Calu3 (cell line): ENCODE data around the gene SLC4A4. TPM values are rescaled to one million over a fixed set of nuclear protein-coding genes. Genes with fewer than 3 reads are reported as not detected.

Experiments
- BruUV-seq: library from RNA; stranded (reverse); fragments of 400-500 nt; replicated peaks from 2 replicates; lab custom pipeline; 2021; lab: Mats Ljungman, UMichigan
- CTCF ChIA-PET: fragments of 300-600 bp; sonication (Branson Sonifier 250); formaldehyde crosslinking; loops from one replicate; lab custom pipeline; 2022; ENCODE audit warnings: antibody characterized with exemption; lab: Charles Lee
- DNase-seq: peaks from one replicate; pipeline ENCODE4 v3.0.0; 2022
- H3K27ac Mint-ChIP-seq: one replicate; pipeline ENCODE4 v1.8.0; 2022; ENCODE audit warnings: mixed read lengths; ENCODE audit not compliant: unreplicated experiment
- H3K27me3 Mint-ChIP-seq: one replicate; pipeline ENCODE4 v1.8.0; 2022; ENCODE audit warnings: mixed read lengths; ENCODE audit not compliant: unreplicated experiment
- H3K36me3 Mint-ChIP-seq: one replicate; pipeline ENCODE4 v1.8.0; 2022; ENCODE audit warnings: mild to moderate bottlenecking, moderate library complexity, mixed read lengths; ENCODE audit not compliant: insufficient read depth, unreplicated experiment
- H3K4me1 Mint-ChIP-seq: one replicate; pipeline ENCODE4 v1.8.0; 2022; ENCODE audit warnings: mild to moderate bottlenecking, low read depth, mixed read lengths; ENCODE audit not compliant: unreplicated experiment
- H3K4me3 Mint-ChIP-seq: one replicate; pipeline ENCODE4 v1.8.0; 2022; ENCODE audit warnings: mild to moderate bottlenecking, low read depth, moderate library complexity, mixed read lengths; ENCODE audit not compliant: unreplicated experiment
- H3K9me3 Mint-ChIP-seq: one replicate; pipeline ENCODE4 v1.8.0; 2022; ENCODE audit warnings: low read depth, mixed read lengths; ENCODE audit not compliant: unreplicated experiment
- intact Hi-C: fragments of 100-400 bp; cut with micrococcal nuclease; formaldehyde crosslinking; loops from one replicate; pipeline ENCODE4 v1.10.0; 2022; ENCODE audit not compliant: unreplicated experiment
- total RNA-seq: library from RNA; stranded (reverse); gene quantifications from 2 replicates; pipeline ENCODE4 v1.2.3, GENCODE V29; 2022
- TF ChIP-seq, protein P1 (sequence below): fragments of 200-600 bp; IDR thresholded peaks from one replicate; pipeline ENCODE4 v1.8.0; 2022; ENCODE audit warnings: antibody characterized with exemption; ENCODE audit not compliant: unreplicated experiment

Gene SLC4A4
- total RNA-seq, 1 experiment from 2014 or later: 14.6 TPM

GRCh38 chr4:71550220-71551165 lies 211.7 kb downstream of the SLC4A4 start:
- no TSS peak for BruUV-seq
- no peaks in the 10 kb centered on the region for H3K36me3 Mint-ChIP-seq
- H3K9me3 Mint-ChIP-seq: no peaks in the 10 kb centered on the region
- H3K27ac Mint-ChIP-seq: peak overlapping the region; percentile 83
- intact Hi-C loops: loop anchor here (1.0 to 10.0 kb wide), 5 partner anchors 52 to 496 kb away; no protein-coding TSS in a partner anchor
- H3K27me3 Mint-ChIP-seq: no peaks in the 10 kb centered on the region
- CTCF ChIA-PET: interaction anchor here (0.5 to 1.7 kb wide), 7 partner anchors 9 to 1640 kb away, joined by 3 to 6 read pairs (median 4); no protein-coding TSS in a partner anchor
- TF ChIP-seq, protein P1, sequence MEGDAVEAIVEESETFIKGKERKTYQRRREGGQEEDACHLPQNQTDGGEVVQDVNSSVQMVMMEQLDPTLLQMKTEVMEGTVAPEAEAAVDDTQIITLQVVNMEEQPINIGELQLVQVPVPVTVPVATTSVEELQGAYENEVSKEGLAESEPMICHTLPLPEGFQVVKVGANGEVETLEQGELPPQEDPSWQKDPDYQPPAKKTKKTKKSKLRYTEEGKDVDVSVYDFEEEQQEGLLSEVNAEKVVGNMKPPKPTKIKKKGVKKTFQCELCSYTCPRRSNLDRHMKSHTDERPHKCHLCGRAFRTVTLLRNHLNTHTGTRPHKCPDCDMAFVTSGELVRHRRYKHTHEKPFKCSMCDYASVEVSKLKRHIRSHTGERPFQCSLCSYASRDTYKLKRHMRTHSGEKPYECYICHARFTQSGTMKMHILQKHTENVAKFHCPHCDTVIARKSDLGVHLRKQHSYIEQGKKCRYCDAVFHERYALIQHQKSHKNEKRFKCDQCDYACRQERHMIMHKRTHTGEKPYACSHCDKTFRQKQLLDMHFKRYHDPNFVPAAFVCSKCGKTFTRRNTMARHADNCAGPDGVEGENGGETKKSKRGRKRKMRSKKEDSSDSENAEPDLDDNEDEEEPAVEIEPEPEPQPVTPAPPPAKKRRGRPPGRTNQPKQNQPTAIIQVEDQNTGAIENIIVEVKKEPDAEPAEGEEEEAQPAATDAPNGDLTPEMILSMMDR: no peak
- DNase-seq: peak; percentile 18
- H3K4me3 Mint-ChIP-seq: peak overlapping the region; percentile 26
- peaks cover 22% of the 10 kb centered on the region for H3K4me1 Mint-ChIP-seq

- Mint-ChIP-seq H3K36me3 (no peaks in the 10 kb centered on the region), H3K4me1 (peaks cover 22% of the 10 kb centered on the region), H3K9me3 (no peaks in the 10 kb centered on the region), H3K27ac (no peak overlapping the region), H3K4me3 (no peak overlapping the region), H3K27me3 (no peaks in the 10 kb centered on the region)
- DNase-seq: peak; percentile 1
- TF ChIP-seq, protein P1: peak; percentile 32
- intact Hi-C loops: loop anchor here (5.0 to 10.0 kb wide), 3 partner anchors 49 to 499 kb away; no protein-coding TSS in a partner anchor
- no TSS peak for BruUV-seq
- CTCF ChIA-PET: interaction anchor here (0.7 to 0.8 kb wide), 2 partner anchors 323 to 351 kb away, joined by 4 read pairs; no protein-coding TSS in a partner anchor
Measured at GRCh38 chr4:71553605-71554004, 214.8 kb downstream of the SLC4A4 start.

- intact Hi-C loops: loop anchor here (5.0 to 10.0 kb wide), 3 partner anchors 48 to 499 kb away; no protein-coding TSS in a partner anchor
- H3K4me3 Mint-ChIP-seq: no peak overlapping the region
- no peaks in the 10 kb centered on the region for H3K9me3 Mint-ChIP-seq
- no peaks in the 10 kb centered on the region for H3K27me3 Mint-ChIP-seq
- no TSS peak for BruUV-seq
- CTCF ChIA-PET: interaction anchor here (0.7 to 0.8 kb wide), 2 partner anchors 323 to 351 kb away, joined by 4 read pairs; no protein-coding TSS in a partner anchor
- no peak for DNase-seq
- TF ChIP-seq, protein P1: no peak
- H3K4me1 Mint-ChIP-seq: peaks cover 22% of the 10 kb centered on the region
- no peak overlapping the region for H3K27ac Mint-ChIP-seq
- no peaks in the 10 kb centered on the region for H3K36me3 Mint-ChIP-seq
Measured at GRCh38 chr4:71554025-71554424, 215.2 kb downstream of the SLC4A4 start.

DNA sequence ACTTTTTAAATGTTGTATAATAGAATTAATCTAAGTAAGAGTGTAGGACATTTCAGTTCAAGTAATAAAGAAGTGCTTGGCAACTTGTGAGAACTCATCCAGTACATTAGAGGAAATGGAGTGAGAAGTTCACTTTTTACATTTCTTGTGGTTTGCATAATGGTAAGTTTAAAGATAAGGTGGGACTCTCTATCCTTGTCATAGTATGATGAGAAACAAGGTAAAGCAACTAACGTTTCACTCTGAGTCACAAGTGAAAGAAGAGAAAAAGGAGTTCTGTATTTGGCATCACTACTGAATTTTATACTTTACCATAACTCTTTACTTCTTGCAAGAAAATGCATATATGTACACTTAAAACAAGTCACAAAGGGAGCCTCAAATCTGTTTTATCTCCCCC lies 219.4 kb downstream of the SLC4A4 start:
- CTCF ChIA-PET: no interaction called here
- Mint-ChIP-seq H3K36me3 (no peaks in the 10 kb centered on the region), H3K9me3 (no peaks in the 10 kb centered on the region), H3K4me1 (peaks cover 9% of the 10 kb centered on the region), H3K27ac (no peak overlapping the region), H3K4me3 (no peak overlapping the region), H3K27me3 (no peaks in the 10 kb centered on the region)
- no peak for DNase-seq
- intact Hi-C loops: loop anchor here (10.0 kb wide), 1 partner anchor 503 kb away; no protein-coding TSS in a partner anchor
- BruUV-seq: no TSS peak
- TF ChIP-seq, protein P1: no peak
